HG03103 (cell line): ENCODE data around the gene SPON1.
A peak's percentile ranks its signal among the peaks of the same experiment; 100 is the strongest.
"Not testable (repeated sequence)": the region's sequence is repeated elsewhere in the genome, so short reads cannot be mapped to it uniquely, and the experiment has no call there.

Experiments
- ATAC-seq: cut with Tn5 transposase; IDR thresholded peaks from one replicate; pipeline ENCODE4 v1.9.1; 2021; ENCODE audit warnings: low read depth; ENCODE audit not compliant: unreplicated experiment

The SPON1 gene

GRCh38 chr11:14112721-14113120 lies 150.2 kb downstream of the SPON1 start:
- no peak for ATAC-seq

GRCh38 chr11:14114269-14114668 lies 151.7 kb downstream of the SPON1 start:
- no peak for ATAC-seq

DNA sequence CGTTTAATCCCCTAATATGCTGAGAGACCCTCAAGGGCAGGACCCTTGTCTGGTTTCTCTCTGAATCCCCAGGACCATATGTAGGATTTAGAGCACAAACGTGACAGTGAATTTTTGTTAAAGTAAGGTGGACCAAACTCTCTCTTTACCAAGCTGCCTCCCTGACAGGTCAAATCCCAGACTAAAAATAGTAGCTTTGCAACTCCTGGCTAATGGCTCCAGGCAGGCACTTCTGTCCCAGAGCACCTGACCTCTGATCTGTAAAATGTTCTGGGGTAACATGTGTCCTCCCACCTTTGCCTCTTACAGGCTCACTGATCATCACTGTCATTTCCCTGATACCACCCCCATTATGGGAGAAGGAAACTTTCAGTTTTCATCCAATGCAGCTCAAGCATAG lies 152.3 kb downstream of the SPON1 start:
- ATAC-seq: no peak

DNA sequence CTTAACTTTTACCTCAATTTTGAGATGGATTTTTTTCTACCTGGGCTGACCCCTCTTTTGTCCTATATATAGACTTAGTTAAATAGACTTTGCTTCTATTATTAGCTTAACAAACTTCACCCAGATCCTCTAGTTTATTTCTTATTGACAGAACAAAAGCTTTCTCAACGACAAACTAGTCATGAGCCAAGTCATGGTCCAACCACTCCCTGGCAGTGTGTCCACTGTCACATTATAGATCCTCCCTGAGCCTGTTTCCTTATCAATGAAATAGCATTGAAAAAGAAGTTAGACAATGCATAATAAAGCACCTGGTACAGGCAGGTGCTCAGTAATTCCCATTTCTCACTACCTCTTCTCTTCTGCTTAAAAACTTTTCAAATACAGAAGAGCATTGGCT lies 155.1 kb downstream of the SPON1 start:
- ATAC-seq: no peak

GRCh38 chr11:14118072-14118471 lies 155.5 kb downstream of the SPON1 start:
- ATAC-seq: no peak

DNA sequence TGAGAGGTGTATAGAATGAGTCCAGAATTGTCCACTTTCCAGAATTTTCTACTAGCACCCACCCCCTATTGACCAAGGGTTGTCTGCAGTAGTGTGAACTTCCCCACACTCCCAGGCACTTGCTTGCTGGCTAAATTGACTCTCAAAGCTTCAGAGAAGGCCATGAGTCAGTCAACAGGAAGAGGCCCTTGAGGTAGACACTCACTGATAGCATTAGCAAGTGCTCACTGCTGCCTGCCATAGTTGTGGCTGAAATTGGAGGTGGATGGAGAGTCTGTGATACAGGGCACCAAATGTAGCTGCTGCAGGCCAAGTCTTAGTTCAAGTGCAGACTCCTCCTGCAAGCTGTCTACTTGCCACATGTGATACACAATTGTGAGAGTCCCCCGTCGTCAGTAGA lies 156.8 kb downstream of the SPON1 start:
- ATAC-seq: no peak

DNA sequence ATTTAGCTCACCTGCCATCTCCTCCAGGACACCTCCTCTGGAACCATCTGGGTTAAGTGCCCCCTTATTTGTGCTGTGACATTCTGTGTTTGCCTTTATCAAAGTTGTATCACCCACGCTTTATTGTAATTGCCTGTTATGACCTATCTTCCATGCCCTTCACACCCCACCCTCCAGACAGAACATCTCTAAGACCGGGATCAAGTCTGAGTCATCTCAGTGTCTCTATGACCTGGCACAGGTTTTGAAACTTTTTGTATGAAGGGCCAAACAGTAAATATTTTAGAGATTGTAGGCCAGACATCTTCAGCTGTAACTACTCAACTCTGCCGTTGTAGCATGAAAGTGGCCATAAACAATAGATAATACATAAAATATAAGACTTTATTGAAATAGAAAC lies 161.8 kb downstream of the SPON1 start:
- ATAC-seq: no peak

GRCh38 chr11:14124886-14125285 lies 162.4 kb downstream of the SPON1 start:
- ATAC-seq: no peak

- ATAC-seq: no peak
These were observed 163.0 kb downstream of the SPON1 start for GRCh38 chr11:14125529-14125928.

DNA sequence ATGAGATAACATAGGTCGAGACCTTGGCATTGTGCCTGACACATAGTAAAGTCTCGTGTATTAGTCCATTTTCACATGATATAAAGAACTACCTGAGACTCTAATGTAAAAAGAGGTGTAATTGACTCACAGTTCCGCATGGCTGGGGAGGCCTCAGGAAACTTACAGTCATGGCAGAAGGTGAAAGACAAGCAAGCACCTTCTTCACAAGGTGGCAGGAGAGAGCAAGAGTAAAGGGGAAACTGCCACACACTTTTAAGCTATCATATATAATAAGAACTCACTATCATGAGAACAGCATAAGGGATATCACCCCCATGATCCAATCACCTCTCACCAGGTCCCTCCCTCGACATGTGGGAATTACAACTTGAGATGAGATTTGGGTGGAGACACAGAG lies 165.2 kb downstream of the SPON1 start:
- no peak for ATAC-seq

GRCh38 chr11:14132312-14132711 lies 169.8 kb downstream of the SPON1 start:
- ATAC-seq: no peak

DNA sequence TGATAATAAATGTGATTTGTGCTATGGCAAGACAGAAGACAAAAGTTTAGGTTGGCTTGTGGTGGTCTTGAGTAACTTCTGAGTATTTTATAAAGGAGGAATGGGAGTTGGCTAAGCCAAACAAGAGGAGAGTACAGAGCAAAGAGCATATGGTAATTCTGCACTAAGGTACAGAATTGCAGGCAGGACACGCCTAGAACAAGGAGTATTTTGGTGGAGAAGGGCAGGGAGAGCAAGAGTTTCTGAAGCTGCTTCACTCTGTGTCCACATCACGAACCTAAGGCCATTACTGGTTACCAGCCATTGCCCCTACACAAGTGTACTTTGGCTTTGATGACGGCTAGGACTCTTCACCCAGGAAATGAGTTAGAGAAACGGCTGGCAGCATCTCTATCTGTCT lies 170.9 kb downstream of the SPON1 start:
- ATAC-seq: no peak

- no peak for ATAC-seq
These were observed 174.0 kb downstream of the SPON1 start for GRCh38 chr11:14136561-14136960.

DNA sequence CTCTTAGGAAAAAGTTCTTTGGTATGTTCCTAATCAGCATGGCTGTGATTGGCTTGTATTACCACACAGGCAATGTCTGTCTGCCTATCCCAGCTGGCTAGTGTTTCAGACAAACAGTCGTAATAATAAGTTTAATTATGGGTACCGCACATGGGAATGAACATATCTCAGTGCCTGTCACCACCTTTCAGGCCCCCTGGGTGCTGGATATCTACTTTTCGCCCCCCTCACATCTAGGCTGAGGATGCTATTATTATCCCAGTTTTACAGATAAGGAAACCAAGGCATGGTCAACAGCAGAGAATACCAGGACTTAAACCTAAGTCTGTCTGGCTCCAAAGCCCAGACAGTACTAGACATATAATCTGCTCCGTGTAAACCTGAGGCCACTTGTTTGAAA lies 174.8 kb downstream of the SPON1 start:
- no peak for ATAC-seq

DNA sequence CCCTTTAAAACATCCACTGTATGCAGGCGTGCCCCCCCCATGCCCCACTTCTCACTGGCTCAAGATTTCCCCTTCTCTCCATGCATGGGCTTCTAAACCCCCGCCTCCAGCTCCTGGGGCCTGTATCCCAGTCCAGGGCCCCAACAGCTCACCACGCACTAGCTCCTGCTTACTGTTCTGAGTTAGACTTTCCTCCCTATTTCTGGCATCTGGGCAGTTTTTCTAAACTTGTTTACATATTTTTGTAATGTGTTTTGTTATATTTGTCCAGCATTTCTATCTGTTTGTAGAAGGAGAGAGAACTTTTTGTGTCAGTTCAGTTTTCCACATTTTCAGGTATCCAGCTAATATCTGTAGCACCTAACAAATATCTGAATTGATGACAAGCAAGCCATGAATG lies 178.5 kb downstream of the SPON1 start:
- no peak for ATAC-seq

- no peak for ATAC-seq
These were observed 179.2 kb downstream of the SPON1 start for GRCh38 chr11:14141676-14142075.

DNA sequence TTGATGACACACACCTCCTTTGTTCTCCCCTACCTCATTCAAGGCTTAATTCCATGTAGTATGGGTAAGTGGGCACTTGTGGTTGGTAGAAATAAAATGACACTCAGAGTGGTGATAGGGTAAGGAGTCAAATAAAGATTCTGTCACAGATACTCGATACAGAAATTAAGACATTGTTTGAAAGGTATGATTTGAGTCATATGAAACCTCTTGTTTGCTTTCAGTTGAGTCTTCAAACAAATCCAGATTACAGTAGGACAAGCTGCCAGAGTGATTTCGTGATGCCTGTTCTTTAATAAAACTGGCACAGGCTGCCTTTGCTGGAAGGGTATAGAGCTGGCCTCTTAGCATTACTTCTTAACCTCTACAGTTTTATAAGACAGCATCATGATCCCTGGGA lies 182.4 kb downstream of the SPON1 start:
- no peak for ATAC-seq

GRCh38 chr11:14148653-14149273 lies 186.2 kb downstream of the SPON1 start:
- ATAC-seq: peak; percentile 60

- ATAC-seq: no peak
These were observed 187.2 kb downstream of the SPON1 start for GRCh38 chr11:14149683-14150082.

- no peak for ATAC-seq
These were observed 188.4 kb downstream of the SPON1 start for GRCh38 chr11:14150878-14151277.

GRCh38 chr11:14154103-14154502 lies 191.6 kb downstream of the SPON1 start:
- not testable (repeated sequence) for ATAC-seq

DNA sequence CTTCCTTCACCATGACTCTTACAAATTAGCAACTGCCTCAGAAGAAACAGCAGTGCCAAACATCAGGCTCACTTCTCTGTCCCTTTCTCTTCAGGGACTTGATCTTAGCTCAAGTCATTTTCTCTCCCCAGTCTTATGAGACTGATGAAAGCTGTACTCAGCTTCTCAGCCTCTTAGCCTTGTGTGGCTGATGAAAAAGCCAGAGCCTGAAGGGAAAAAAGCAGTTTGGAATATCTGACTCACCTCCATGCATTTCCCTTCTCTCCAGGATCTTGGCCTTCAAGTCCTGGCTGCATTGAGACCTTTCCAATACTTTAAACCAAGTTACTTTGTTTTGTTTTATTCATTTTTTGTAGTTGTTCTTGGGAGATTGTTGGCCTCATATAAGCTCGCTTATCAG lies 195.9 kb downstream of the SPON1 start:
- ATAC-seq: no peak

- ATAC-seq: no peak
These were observed 201.1 kb downstream of the SPON1 start for GRCh38 chr11:14163576-14163975.
